ENCODE measurements around the gene ARID5B.

DNA sequence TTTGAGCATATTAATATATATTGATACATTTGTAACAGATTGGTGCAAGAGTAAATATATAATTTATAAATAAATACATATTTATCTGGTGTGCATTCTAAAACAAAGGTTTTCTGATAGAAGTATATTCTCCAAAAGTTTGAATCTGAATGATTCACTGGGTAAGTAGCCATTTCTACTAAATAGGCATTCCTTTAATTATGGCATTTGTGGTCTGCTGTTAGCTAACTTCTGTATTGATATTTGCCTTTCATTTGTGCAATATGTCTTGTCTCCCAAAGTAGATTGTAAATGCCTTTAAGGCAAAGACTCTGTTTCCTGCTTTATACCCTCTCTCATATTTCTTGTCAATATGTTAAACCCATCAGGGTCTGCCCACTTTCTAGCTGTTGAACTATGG lies 11.1 kb upstream of the ARID5B start:
- TF ChIP-seq POLR2A (IDR thresholded peaks at IDR 0.05) (no peak), CTCF (IDR thresholded peaks at IDR 0.05) (no peak), POLR2AphosphoS5 (IDR thresholded peaks at IDR 0.05) (no peak)

Data from prostate gland (tissue), 2 donors.